T follicular helper cell (primary cell): ENCODE results near the gene MSI2.

Source experiments
- DNase-seq: peaks from one replicate; pipeline ENCODE4 v3.0.0-alpha.2; 2020; ENCODE audit warnings: low read depth

The MSI2 gene

DNA sequence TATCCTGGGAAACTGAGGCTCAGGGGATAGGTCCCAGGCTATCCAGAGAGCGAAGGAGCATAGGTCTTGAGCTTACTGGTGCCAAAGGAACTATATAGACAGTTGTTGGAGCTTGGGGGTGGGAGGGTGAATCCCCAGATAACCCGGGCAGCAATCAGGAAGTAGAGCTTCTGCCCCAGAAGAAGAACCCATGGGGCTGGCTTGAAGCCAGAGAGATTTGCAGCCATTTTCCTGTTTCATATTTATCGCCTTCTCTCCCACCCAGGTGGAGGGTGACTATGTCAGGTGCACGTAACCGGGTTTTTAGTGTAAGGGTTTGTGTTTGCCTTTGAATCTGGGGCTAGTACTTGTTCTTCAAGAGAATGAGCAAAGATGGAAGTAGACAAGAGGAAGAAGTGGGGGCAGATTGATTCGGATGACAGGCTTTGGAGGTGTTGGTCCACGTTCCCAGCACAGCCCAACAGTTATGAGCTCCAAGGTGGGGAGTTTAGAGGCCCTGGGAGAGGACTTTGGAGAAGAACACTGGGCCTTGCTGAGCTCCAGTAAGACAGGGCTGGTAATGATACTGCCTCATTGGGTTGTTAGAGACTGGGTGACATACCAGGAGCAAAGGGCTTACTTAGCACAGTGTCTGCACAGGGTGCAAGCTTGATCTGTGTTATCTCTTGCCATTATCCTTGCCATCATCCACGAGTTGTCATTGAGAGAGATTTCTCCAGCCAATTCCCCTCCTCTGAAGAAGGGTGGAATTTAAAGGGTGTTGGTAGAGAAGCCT is 343.1 kb downstream of the MSI2 start:
- DNase-seq = no peak

- no peak for DNase-seq
Measured at GRCh38 chr17:57600074-57600473, 343.8 kb downstream of the MSI2 start.

- DNase-seq = no peak
Measured at GRCh38 chr17:57601143-57601735, 344.9 kb downstream of the MSI2 start.

GRCh38 chr17:57602896-57603295 is 346.6 kb downstream of the MSI2 start:
- no peak for DNase-seq

DNA sequence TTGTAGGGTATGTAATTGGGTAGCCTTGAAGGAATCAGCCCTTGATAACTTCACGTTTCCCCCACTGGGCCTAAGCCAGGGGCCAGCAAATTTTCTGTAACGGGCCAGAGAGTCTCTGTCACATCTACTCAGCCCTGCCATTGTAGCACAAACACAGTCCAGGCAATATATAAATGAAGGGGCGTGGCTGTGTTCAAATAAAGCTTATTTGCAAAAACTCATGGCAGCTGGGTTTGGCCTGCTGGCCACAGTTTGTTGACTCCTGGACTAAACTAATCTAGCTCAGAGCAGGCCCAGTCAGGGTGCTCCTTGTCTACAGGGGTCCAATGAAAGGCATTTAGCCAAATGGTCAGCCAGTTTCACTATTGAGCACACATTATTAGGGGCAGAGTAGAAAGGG is 347.2 kb downstream of the MSI2 start:
- no peak for DNase-seq

DNA sequence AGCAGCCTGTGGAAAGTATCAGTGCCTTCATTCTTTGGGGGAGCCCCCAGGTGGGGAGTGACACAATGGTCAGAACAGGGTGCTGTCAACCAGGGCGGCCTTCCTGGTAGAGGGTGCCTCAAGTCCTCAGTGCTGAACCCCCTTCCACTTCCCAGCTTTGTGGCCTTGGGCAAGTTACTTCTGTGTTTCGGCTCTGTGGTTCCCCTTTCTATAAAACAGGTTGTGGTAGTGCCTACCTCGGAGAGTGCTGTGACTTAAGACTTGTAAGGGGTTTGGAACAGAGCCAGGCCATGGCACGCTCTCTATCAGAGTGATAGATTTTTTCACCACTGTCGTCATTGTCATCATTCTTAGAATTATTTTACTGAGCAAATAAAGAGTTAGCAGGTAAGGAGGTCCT is 347.7 kb downstream of the MSI2 start:
- DNase-seq = peak; percentile 52

DNA sequence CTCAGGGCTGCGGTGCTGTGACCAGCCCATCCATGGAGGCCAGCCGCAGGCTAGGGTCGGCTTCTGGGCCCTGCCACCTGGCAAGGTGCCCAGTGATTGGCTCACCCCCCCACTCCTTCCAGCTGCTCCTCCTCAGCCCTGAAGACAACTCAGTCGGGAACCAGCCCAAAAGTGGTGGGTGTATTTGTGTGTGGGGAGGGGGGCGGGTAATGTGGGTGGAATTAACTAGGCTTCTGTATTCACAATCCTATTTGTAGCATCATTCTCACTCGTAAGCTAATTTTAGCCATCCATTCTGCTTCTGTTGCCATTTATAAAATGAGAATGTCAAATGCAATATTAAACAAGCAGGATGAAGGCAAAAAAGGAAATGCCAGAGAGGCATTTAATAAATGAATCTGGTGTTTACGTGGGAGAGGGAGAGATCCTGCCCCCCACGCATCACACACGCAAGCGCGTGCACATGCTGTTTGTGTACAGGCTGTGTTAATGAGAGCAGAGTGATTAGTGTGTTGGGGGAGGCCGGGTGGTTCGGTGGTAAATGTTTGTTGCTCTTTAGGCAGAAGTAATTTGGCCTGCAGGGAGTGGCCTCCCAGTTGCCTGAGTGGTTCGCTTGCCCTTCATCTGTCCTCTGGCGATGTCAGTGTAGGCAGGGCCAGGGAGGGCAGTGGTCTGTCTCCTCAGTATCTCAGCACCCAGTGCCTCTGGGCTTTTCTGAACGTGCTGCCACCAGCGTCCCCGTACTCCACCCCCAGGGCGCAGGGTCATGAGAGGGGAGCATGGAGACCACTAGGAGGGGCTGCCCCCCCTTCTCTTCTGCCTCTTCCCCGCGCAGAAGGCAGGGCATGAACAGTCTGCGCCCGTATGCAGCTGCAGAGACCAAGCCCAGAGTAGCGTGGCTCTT is 348.7 kb downstream of the MSI2 start:
- peak; percentile 10 for DNase-seq

DNA sequence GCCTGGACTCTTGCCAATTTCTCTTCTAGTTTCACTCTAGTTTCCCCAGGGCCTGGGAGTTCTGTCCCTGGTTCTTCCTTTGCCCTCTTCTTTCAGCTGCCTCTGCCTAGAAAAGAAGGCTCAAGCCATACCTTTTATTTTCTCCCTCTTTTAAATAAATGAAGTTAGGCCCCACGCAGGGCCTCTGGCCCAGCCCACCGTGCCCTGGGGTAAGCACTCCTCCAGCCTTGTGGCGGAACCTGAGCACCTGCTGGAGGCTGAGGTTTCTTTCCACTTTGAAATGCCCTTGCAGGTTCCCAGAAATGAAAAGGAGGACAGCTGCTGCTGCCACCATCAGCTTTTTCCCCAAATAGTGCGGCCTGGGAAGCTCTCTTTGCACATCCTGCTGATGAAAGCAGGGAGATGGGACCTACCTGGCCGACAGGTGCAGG is 349.4 kb downstream of the MSI2 start:
- no peak for DNase-seq

DNA sequence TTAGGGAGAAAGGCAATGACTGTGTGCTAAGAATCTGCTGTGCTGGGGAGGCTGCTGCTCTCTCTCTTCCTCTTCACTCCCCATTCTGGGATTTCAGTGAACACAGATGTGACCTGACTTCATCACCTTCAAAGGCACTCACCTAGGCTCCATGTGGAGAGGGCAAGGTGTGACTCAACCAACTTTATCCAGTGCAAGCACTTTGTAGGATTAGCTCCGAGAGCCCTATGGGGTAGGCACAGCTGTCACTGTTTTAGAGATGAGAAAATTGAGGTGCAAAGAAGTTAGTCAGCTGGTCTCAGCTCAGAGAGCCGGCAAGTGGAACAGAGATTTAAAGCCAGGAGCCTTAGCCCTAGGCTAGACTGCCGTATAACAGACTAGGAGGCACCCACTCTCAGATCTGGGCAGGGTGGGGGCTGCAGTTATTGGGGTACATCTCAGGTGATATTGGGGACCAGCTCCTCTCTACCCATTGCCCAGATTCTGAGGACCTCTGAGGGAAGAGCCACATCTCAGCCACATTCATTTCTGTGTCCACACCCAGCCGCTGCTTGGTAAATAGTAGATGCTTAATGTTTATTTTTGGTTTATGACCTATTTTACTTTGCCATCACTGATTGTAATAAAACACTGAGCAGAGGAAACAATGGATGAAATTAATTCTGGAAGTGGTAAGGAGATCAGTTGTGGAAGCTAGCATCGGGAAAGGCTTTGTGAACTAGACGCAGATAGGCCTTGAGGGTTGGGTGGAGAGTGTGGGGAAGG is 350.0 kb downstream of the MSI2 start:
- DNase-seq = no peak

- no peak for DNase-seq
Measured at GRCh38 chr17:57607553-57608120, 351.3 kb downstream of the MSI2 start.

DNA sequence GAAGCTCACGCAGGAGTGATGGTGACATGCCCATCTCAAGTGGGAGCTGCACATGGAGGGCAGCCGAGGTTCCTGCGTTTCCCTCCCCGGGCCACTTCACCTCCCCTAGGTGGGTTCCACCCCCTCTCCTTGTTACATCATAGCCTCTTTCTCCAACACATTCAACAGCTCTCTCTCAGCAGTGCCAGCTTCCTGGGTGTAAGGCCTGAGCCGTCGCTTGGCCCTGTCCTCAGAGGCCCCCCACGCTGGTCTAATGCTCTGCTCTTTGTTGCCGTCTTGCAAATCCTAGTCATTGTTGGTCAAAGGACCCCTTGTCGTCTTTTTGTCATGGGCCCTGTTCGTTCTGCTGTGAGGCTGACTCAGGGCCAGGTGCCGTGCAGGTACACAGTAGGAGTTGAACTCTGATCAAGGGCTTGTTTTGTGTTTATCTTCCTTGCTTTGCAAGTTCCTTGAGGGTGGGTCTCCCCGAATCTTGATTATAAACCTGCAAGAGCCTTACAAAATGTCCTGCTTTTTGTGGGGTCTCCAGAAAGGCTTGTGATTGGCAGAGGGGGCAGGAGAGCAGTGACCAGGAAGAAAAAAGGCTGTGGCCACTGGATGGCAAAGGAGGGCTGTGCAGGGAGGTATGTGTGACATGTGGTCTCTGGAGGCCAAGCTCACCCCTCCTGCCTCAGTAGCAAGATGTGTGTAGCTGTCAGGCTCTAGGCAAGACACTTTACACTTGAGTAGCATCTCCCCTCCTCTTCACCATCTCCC is 352.2 kb downstream of the MSI2 start:
- no peak for DNase-seq

DNA sequence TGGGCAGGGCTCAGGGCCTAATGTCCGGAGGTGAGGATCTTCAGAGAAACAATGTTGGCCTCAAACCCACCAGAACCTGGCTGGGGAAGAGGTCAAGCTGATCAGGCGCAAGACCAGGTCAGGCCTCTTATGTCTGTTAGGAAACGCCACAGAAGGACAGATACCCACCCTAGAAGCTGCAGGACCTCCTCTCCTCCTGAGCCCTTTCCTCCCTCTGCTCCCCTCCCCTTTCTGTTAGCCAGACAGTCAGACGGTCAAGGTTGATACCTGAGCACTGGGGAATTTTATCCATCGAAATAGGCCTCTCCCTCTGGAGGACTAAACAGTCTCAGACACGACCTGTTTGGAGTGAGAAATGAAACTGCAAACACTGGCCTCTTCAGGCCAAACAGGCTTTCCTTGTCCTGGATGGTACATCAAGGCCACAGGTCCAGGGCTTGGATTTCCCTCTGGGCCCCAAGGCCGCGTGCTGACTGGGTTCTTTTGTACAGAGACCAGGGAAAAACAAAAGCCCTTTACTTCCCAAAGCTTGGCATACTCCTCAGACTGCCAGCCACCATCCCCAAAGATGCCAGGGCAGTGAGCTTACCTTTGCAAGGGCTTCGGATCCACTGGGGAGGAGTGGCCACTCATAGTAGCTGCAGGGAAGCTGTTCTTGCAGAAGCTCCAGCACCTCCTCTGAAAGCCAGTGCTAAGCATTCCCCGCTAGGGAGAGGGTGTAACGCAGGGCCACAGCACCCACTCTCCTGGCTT is 353.0 kb downstream of the MSI2 start:
- no peak for DNase-seq

GRCh38 chr17:57609878-57610270 is 353.6 kb downstream of the MSI2 start:
- DNase-seq = no peak

DNA sequence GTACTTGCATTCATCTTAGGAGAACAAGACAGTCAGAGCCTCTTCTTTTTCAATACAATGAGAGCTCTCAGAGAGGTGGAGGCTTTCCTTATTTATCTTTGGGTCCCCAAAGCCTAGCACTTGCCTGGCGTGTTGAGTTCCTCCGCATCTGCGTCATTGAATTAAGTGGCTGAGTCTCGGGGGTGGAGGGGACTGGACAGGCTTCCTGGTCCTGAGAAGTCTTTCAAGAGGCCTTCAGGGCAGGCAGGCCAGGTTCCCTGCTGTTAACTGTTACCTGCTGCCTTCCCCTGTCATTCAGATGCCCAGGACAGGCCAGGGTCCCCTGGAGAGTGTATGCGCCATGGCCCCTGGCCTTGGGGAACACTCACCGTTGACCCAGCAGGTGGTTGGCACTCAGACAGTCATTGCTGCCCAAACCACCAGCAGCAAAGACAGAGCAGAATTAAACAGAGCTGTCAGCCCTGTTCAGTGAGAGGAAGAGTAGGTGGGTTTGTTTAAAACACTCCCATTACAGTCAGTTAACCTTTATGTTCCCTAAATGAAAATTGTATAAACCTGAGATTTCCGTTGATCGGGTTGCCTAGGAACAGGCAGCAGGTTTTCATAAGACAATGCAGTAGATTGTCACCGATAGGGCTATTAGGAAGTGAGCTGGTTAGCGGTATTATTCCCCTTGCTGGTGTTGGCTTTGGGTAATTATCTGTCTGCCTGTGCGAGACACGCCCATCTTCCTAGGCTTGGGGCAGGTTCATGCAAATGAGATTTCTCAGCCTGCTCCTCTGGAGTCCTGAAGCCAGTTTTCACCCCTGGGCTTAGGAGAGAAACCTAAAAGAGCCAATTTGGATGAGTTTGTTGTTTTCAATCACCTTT is 356.1 kb downstream of the MSI2 start:
- DNase-seq = no peak

DNA sequence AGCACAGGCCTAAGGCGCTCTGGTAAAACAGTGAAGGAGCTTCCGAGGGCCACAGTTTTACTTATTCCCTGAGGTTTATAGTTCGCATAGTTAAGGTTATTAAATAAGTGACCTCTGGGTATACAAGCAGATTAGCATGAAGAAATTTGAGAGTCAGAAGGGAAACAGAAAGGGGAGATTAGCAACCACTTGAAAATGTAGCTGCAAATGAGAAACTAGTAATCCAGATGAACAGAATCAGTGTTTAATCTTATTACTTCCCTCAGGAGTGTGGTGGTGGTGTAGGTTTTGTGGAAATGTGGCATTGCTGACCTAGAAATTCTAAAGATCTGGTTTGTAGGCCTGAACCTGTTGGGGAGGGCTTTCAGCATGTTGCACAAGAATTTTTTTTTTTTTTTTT is 358.4 kb downstream of the MSI2 start:
- DNase-seq = no peak

DNA sequence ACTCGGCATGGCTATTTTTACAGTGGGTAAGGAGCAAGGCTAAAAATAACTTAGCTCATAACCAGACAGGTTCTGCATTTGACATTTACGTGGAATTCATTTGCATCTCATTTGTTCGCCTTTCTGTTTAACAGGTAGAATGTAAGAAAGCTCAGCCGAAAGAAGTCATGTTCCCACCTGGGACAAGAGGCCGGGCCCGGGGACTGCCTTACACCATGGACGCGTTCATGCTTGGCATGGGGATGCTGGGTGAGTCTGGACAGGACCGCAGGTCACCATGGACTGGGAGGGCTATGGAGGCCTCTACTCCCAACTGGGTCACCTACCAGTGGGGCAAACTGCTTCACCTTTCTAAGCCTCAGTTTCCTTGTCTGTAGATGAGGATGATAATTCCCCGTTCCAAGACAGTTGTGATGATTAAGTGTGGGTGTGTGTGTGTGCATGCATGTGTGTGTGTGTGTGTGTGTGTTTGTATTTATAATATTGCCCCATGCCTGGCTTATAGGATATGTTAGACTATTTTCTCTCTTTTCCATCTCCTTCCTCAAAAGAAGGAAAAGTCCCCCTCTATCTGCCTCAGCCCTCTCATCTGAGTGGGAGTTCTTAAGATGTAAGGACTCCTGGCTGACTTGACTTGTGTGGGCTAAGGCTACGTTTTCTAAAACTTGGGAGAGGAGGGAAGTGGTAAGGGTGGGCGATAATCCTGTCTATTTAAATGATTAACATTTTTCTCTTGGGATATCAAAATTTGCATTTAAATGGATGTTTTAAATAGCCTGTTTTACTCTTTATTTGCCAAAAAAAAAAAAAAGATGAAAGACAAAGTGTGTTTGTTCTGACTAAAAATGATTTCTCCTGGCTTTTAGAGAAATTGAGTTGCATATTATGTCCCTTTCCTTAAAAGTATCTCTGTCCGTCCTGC is 359.8 kb downstream of the MSI2 start:
- DNase-seq = no peak

DNA sequence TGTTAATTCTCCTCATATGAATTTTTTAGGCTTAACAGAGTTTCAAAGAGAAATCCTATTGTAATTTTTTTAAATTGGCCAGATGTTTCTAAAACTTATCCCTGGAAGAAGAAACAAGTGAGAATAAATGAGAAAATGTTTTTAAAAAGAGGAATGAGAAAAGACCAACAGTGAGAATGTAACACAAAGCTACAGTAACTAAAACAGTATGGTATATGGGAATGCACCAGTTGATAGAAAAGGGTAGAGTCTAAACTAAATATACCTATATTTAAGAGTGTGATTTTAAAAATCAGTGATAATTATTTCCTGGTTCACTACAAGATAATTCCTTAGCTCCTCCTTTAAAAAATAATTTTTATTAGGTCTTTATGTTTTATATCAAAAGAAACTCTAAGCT is 360.9 kb downstream of the MSI2 start:
- no peak for DNase-seq
